Coronary artery (tissue), 2 donors: ENCODE measurements around the gene PPDPF.

ENCODE experiments used
- DNase-seq: peaks from one replicate; pipeline ENCODE4 v3.0.0-alpha.2; 2017; ENCODE audit warnings: low spot score
- H3K27ac ChIP-seq, 2 donors: fragments of 200-600 bp; sonication (generic); one replicate each; pipeline ENCODE4 v1.5.1; 2016 to 2019
- H3K4me3 ChIP-seq: fragments of 200-600 bp; sonication (generic); 2 replicates; pipeline ENCODE4 v1.5.1; 2016; ENCODE audit warnings: mild to moderate bottlenecking, moderate library complexity
- CTCF ChIP-seq: fragments of 200-600 bp; sonication (generic); IDR thresholded peaks from one replicate; pipeline ENCODE4 v1.5.1; 2019; ENCODE audit warnings: antibody characterized with exemption

The PPDPF gene

GRCh38 chr20:63548542-63548941 lies 28.0 kb downstream of the PPDPF start:
- TF ChIP-seq CTCF: no peak
- no peak overlapping the region for H3K4me3 ChIP-seq
- no peak for DNase-seq
- no peak overlapping the region for H3K27ac ChIP-seq

GRCh38 chr20:63549019-63549418 lies 28.5 kb downstream of the PPDPF start:
- no peak for DNase-seq

GRCh38 chr20:63549679-63550282 lies 29.2 kb downstream of the PPDPF start:
- H3K4me3 ChIP-seq: no peak overlapping the region
- DNase-seq: no peak
- no peak for TF ChIP-seq CTCF
- no peak overlapping the region for H3K27ac ChIP-seq

More at GRCh38 chr20:63549019-63549418, 28.5 kb downstream of the PPDPF start:
- TF ChIP-seq CTCF: no peak
- H3K27ac ChIP-seq: no peak overlapping the region
- H3K4me3 ChIP-seq: no peak overlapping the region

GRCh38 chr20:63551068-63551467 lies 30.5 kb downstream of the PPDPF start:
- H3K4me3 ChIP-seq: no peak overlapping the region
- TF ChIP-seq CTCF: no peak
- DNase-seq: no peak
- no peak overlapping the region for H3K27ac ChIP-seq

- Histone ChIP-seq H3K27ac (no peak overlapping the region), H3K4me3 (peak overlapping the region; percentile 77)
- no peak for DNase-seq
- no peak for TF ChIP-seq CTCF
Measured at GRCh38 chr20:63552481-63553249, 32.1 kb downstream of the PPDPF start.

GRCh38 chr20:63553251-63553932 lies 32.8 kb downstream of the PPDPF start:
- peak; percentile 86 for DNase-seq
- Histone ChIP-seq H3K4me3 (peak overlapping the region; percentile 77), H3K27ac (no peak overlapping the region)
- no peak for TF ChIP-seq CTCF
